Astrocyte of the spinal cord (primary cell): Measurements from ENCODE around the gene GCSAM.

Experiments used
- DNase-seq: peaks from one replicate; pipeline ENCODE4 v3.0.0; 2011; ENCODE audit warnings: low read depth, low spot score
- H3K4me3 ChIP-seq: 2 replicates; pipeline ENCODE4 v1.5.1; 2011; ENCODE audit warnings: low read depth, mild to moderate bottlenecking, low read length, moderate library complexity
- CTCF ChIP-seq: IDR thresholded peaks from 2 replicates; pipeline ENCODE4 v1.5.1; 2012; ENCODE audit warnings: low read depth, mild to moderate bottlenecking, low read length, inconsistent platforms
- in situ Hi-C: cut with HindIII; loops from 2 replicates; pipeline ENCODE4 v1.10.0; 2017; ENCODE audit warnings: low sequenced_read_pairs

The GCSAM gene

GRCh38 chr3:112132975-112133448 is at the start of gene GCSAM:
Gene GCSAM (minus strand): TSS chr3:112133248. CDS start chr3:112133120, 128 bp downstream.
- DNase-seq, result no peak
- TF ChIP-seq CTCF, result no peak
- in situ Hi-C loops, result no loop called here
- H3K4me3 ChIP-seq, result no peak within 1 kb of the TSS

- TF ChIP-seq CTCF, result no peak
- in situ Hi-C loops, result no loop called here
- DNase-seq, result no peak
- no peak overlapping the region for H3K4me3 ChIP-seq
Observed at GRCh38 chr3:112175646-112176045, 42.6 kb upstream of the GCSAM start.

- in situ Hi-C loops, result no loop called here
- DNase-seq, result no peak
- no peak overlapping the region for H3K4me3 ChIP-seq
- TF ChIP-seq CTCF, result no peak
Observed at GRCh38 chr3:112175037-112175436, 42.0 kb upstream of the GCSAM start.

- no peak overlapping the region for H3K4me3 ChIP-seq
- no peak for TF ChIP-seq CTCF
- in situ Hi-C loops, result no loop called here
- DNase-seq, result no peak
Observed at GRCh38 chr3:112171144-112171543, 38.1 kb upstream of the GCSAM start.

- H3K4me3 ChIP-seq, result no peak overlapping the region
- no peak for TF ChIP-seq CTCF
- no peak for DNase-seq
- in situ Hi-C loops, result no loop called here
Observed at GRCh38 chr3:112170046-112170445, 37.0 kb upstream of the GCSAM start.

- no peak overlapping the region for H3K4me3 ChIP-seq
- in situ Hi-C loops, result no loop called here
- no peak for DNase-seq
- no peak for TF ChIP-seq CTCF
Observed at GRCh38 chr3:112167758-112168157, 34.7 kb upstream of the GCSAM start.

- in situ Hi-C loops, result no loop called here
- no peak for TF ChIP-seq CTCF
- no peak overlapping the region for H3K4me3 ChIP-seq
- DNase-seq, result no peak
Observed at GRCh38 chr3:112149136-112149535, 16.1 kb upstream of the GCSAM start.
